ENCODE data around the gene SEMA4A.

SEMA4A gene

DNA sequence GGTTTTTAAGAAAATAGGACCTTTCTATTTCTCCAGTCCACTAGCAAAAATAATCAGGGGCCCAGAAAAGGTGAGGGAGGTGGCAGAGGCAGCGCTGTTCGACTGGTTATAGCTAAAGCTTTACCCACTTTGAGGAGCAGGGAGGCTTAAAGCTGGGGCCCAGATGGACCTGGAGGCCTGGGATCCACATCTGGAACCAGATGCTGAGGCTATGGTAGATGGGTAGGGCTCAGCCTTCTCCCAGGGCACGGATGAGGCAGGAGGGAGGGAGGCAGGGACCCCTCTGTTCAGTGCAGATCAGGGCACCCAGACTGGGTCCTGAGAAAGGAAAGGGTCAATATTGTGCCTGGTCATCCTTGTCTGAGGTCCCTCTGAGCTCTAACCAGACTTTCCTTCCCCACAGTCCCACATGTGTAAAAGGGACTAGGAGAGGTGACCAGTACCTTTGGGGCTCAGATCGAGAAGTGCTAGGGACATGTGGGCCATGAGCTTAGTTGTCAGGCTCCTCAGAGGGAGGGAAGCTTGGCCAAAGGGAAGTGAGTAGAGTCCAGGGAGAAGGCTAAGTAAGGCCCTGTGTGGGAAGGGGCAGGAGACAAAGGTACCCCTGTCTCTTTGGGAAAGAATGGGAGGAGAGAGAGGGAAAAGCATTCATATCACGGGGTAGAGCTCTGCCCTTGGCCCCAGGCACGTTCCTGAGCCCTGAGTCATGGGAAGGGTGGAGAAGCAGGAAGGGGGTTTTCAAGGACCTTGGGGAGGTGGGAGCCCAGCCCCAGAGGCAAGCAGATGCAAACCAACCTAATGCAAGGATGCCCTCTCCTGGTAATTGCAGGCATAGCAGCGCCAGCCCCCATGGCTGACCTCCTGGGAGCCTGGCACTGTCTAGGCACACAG lies 23.5 kb upstream of the SEMA4A start (continued):
- TF ChIP-seq, protein P1, sequence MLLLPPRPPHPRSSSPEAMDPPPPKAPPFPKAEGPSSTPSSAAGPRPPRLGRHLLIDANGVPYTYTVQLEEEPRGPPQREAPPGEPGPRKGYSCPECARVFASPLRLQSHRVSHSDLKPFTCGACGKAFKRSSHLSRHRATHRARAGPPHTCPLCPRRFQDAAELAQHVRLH (tag by site-specific recombination; IDR thresholded peaks at IDR 0.05) = 0 out of 2 replicates have a peak, but pooled peaks have one; percentile 55
- peak; percentile 90 for TF ChIP-seq KLF1 (tag by site-specific recombination; IDR thresholded peaks at IDR 0.05)
- peak; percentile 54 for TF ChIP-seq ZFHX2 (tag by site-specific recombination; conservative IDR thresholded peaks at IDR 0.05)
- TF ChIP-seq MEIS1 (CRISPR knock-in tag; IDR thresholded peaks at IDR 0.05; ENCODE audit: borderline replicate concordance) = no peak
- TF ChIP-seq WT1 (tag by site-specific recombination; IDR thresholded peaks at IDR 0.05) = peak; percentile 88
- TF ChIP-seq, protein P2, sequence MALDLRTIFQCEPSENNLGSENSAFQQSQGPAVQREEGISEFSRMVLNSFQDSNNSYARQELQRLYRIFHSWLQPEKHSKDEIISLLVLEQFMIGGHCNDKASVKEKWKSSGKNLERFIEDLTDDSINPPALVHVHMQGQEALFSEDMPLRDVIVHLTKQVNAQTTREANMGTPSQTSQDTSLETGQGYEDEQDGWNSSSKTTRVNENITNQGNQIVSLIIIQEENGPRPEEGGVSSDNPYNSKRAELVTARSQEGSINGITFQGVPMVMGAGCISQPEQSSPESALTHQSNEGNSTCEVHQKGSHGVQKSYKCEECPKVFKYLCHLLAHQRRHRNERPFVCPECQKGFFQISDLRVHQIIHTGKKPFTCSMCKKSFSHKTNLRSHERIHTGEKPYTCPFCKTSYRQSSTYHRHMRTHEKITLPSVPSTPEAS (tag by site-specific recombination; IDR thresholded peaks at IDR 0.05) = no peak
- TF ChIP-seq, protein P3, sequence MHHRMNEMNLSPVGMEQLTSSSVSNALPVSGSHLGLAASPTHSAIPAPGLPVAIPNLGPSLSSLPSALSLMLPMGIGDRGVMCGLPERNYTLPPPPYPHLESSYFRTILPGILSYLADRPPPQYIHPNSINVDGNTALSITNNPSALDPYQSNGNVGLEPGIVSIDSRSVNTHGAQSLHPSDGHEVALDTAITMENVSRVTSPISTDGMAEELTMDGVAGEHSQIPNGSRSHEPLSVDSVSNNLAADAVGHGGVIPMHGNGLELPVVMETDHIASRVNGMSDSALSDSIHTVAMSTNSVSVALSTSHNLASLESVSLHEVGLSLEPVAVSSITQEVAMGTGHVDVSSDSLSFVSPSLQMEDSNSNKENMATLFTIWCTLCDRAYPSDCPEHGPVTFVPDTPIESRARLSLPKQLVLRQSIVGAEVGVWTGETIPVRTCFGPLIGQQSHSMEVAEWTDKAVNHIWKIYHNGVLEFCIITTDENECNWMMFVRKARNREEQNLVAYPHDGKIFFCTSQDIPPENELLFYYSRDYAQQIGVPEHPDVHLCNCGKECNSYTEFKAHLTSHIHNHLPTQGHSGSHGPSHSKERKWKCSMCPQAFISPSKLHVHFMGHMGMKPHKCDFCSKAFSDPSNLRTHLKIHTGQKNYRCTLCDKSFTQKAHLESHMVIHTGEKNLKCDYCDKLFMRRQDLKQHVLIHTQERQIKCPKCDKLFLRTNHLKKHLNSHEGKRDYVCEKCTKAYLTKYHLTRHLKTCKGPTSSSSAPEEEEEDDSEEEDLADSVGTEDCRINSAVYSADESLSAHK (tag by site-specific recombination; IDR thresholded peaks at IDR 0.05) = peak; percentile 59; the same call in 1 of the 2 replicates
- TF ChIP-seq ZNF521 (tag by site-specific recombination; IDR thresholded peaks at IDR 0.05) = no peak
- TF ChIP-seq ZBTB20 (tag by site-specific recombination; IDR thresholded peaks at IDR 0.05) = peak; percentile 99
- TF ChIP-seq ZNF529 (tag by site-specific recombination; IDR thresholded peaks at IDR 0.05; ENCODE audit: insufficient replicate concordance) = no peak
- no peak for TF ChIP-seq ZNF777 (tag by site-specific recombination; IDR thresholded peaks at IDR 0.05; ENCODE audit: borderline replicate concordance)
- TF ChIP-seq ZNF146 (tag by site-specific recombination; IDR thresholded peaks at IDR 0.05) = no peak
- TF ChIP-seq KLF16 (tag by site-specific recombination; IDR thresholded peaks at IDR 0.05) = peak; percentile 85
- TF ChIP-seq ZNF16 (tag by site-specific recombination; IDR thresholded peaks at IDR 0.05; ENCODE audit: low read depth) = no peak
- TF ChIP-seq KLF7 (tag by site-specific recombination; IDR thresholded peaks at IDR 0.05; ENCODE audit: borderline replicate concordance) = peak; percentile 42; the same call in 1 of the 2 replicates
- TF ChIP-seq ZNF654 (tag by site-specific recombination; IDR thresholded peaks at IDR 0.05; ENCODE audit: low read depth) = peak; percentile 91
- TF ChIP-seq, protein P4, sequence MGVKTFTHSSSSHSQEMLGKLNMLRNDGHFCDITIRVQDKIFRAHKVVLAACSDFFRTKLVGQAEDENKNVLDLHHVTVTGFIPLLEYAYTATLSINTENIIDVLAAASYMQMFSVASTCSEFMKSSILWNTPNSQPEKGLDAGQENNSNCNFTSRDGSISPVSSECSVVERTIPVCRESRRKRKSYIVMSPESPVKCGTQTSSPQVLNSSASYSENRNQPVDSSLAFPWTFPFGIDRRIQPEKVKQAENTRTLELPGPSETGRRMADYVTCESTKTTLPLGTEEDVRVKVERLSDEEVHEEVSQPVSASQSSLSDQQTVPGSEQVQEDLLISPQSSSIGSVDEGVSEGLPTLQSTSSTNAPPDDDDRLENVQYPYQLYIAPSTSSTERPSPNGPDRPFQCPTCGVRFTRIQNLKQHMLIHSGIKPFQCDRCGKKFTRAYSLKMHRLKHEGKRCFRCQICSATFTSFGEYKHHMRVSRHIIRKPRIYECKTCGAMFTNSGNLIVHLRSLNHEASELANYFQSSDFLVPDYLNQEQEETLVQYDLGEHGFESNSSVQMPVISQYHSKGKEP (tag by site-specific recombination; IDR thresholded peaks at IDR 0.05) = no peak
- no peak for TF ChIP-seq ZNF114 (tag by site-specific recombination; IDR thresholded peaks at IDR 0.05)
- TF ChIP-seq IKZF3 (tag by site-specific recombination; IDR thresholded peaks at IDR 0.05) = peak; percentile 94
- TF ChIP-seq, protein P5, sequence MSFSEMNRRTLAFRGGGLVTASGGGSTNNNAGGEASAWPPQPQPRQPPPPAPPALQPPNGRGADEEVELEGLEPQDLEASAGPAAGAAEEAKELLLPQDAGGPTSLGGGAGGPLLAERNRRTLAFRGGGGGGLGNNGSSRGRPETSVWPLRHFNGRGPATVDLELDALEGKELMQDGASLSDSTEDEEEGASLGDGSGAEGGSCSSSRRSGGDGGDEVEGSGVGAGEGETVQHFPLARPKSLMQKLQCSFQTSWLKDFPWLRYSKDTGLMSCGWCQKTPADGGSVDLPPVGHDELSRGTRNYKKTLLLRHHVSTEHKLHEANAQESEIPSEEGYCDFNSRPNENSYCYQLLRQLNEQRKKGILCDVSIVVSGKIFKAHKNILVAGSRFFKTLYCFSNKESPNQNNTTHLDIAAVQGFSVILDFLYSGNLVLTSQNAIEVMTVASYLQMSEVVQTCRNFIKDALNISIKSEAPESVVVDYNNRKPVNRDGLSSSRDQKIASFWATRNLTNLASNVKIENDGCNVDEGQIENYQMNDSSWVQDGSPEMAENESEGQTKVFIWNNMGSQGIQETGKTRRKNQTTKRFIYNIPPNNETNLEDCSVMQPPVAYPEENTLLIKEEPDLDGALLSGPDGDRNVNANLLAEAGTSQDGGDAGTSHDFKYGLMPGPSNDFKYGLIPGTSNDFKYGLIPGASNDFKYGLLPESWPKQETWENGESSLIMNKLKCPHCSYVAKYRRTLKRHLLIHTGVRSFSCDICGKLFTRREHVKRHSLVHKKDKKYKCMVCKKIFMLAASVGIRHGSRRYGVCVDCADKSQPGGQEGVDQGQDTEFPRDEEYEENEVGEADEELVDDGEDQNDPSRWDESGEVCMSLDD (tag by site-specific recombination; IDR thresholded peaks at IDR 0.05) = peak; percentile 65; the same call in 1 of the 2 replicates
- TF ChIP-seq ZNF248 (tag by site-specific recombination; IDR thresholded peaks at IDR 0.05) = no peak
- TF ChIP-seq ZFP37 (tag by site-specific recombination; IDR thresholded peaks at IDR 0.05) = peak; percentile 64; the same call in 1 of the 2 replicates
- TF ChIP-seq, protein P6, sequence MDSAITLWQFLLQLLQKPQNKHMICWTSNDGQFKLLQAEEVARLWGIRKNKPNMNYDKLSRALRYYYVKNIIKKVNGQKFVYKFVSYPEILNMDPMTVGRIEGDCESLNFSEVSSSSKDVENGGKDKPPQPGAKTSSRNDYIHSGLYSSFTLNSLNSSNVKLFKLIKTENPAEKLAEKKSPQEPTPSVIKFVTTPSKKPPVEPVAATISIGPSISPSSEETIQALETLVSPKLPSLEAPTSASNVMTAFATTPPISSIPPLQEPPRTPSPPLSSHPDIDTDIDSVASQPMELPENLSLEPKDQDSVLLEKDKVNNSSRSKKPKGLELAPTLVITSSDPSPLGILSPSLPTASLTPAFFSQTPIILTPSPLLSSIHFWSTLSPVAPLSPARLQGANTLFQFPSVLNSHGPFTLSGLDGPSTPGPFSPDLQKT (IDR thresholded peaks at IDR 0.05; ENCODE audit: borderline replicate concordance, low read depth, low read length) = no peak
- no peak for TF ChIP-seq SALL2 (tag by site-specific recombination; IDR thresholded peaks at IDR 0.05; ENCODE audit: borderline replicate concordance)
- no peak for TF ChIP-seq YY2 (tag by site-specific recombination; IDR thresholded peaks at IDR 0.05)
- no peak for TF ChIP-seq SCRT1 (tag by site-specific recombination; IDR thresholded peaks at IDR 0.05; ENCODE audit: borderline replicate concordance)
- TF ChIP-seq ZBTB21 (tag by site-specific recombination; IDR thresholded peaks at IDR 0.05) = peak; percentile 63; the same call in 1 of the 2 replicates
- TF ChIP-seq ZNF24 (tag by site-specific recombination; IDR thresholded peaks at IDR 0.05) = peak; percentile 67; the same call in 1 of the 2 replicates
- TF ChIP-seq ZNF843 (tag by site-specific recombination; IDR thresholded peaks at IDR 0.05) = peak; percentile 68
- no peak for TF ChIP-seq HOXA7 (CRISPR knock-in tag; IDR thresholded peaks at IDR 0.05; ENCODE audit: borderline replicate concordance)
- peak; percentile 98 for TF ChIP-seq ZBTB48 (tag by site-specific recombination; IDR thresholded peaks at IDR 0.05)

Measured in HEK293 (cell line).